AG04449 (cell line): Measurements from ENCODE around the gene SLC39A8.

Experiments used
- CTCF ChIA-PET: fragments of 350-600 bp; formaldehyde crosslinking; extraction: SDS; loops from one replicate; lab custom pipeline; 2021; ENCODE audit warnings: antibody characterized with exemption; lab: Yijun Ruan, JAX
- POLR2A ChIA-PET: fragments of 400-600, 350-600 bp; formaldehyde crosslinking; extraction: SDS; loops from one replicate; lab custom pipeline; 2020; ENCODE audit warnings: antibody characterized with exemption, inconsistent platforms; lab: Yijun Ruan, JAX
- DNase-seq: peaks from one replicate; pipeline ENCODE4 v3.0.0-alpha.2; 2010; ENCODE audit warnings: low read depth, low spot score
- H3K4me3 ChIP-seq: 2 replicates; pipeline ENCODE4 v1.5.1; 2011; ENCODE audit warnings: low read depth, mild to moderate bottlenecking, control low read depth, low read length
- CTCF ChIP-seq: IDR thresholded peaks from one replicate; pipeline ENCODE4 v1.5.1; 2011; ENCODE audit warnings: mild to moderate bottlenecking, moderate library complexity, low read length, control low read depth, inconsistent platforms; ENCODE audit not compliant: insufficient read depth; ENCODE audit errors: missing control alignments

Gene SLC39A8

GRCh38 chr4:102213031-102213430 is 132.3 kb downstream of the SLC39A8 start:
- DNase-seq, result no peak
- ChIA-PET POLR2A (no interaction called here), CTCF (no interaction called here)
- no peak overlapping the region for H3K4me3 ChIP-seq
- no peak for TF ChIP-seq CTCF
